Endothelial cell of umbilical vein (primary cell): ENCODE data around the gene SAYSD1. TPM values are rescaled to one million over a fixed set of nuclear protein-coding genes. Genes with fewer than 3 reads are reported as not detected.

ENCODE experiments used
- BruUV-seq: library from RNA; stranded (reverse); fragments of 400-500 nt; replicated peaks from 2 replicates; lab custom pipeline; 2021; lab: Mats Ljungman, UMichigan
- CTCF ChIA-PET: fragments of 300-600, 350-600 bp; sonication (Branson Sonifier 250); formaldehyde crosslinking; loops from one replicate; lab custom pipeline; 2021; ENCODE audit warnings: antibody characterized with exemption, inconsistent platforms; lab: Charles Lee
- POLR2A ChIA-PET: fragments of 300-600, 350-600 bp; sonication (Branson Sonifier 250); formaldehyde crosslinking; loops from one replicate; lab custom pipeline; 2021; ENCODE audit warnings: antibody characterized with exemption, inconsistent platforms; lab: Charles Lee
- DNase-seq: peaks from one replicate; pipeline ENCODE4 v3.0.0-alpha.2; 2011; ENCODE audit warnings: low read depth, low spot score
- FAIRE-seq: peaks from 2 replicates; lab custom pipeline; 2011; peaks lifted over from hg19 to GRCh38; lab: Jason Lieb, UNC
- H2AFZ ChIP-seq: 2 replicates; pipeline ENCODE4 v1.6.0; 2012; ENCODE audit warnings: low read depth, low read length, control low read depth, inconsistent platforms
- H3K27ac ChIP-seq: 2 replicates; pipeline ENCODE4 v1.5.1; 2011; ENCODE audit warnings: low read depth, mild to moderate bottlenecking, control low read depth, low read length, moderate library complexity; ENCODE audit not compliant: insufficient read depth
- H3K27me3 ChIP-seq, 2 experiments: 2 replicates each; pipeline versions ENCODE4 v1.6.0 to v1.6.1; 2011; ENCODE audit warnings: low read length in 2 of 2, mixed read lengths in 1 of 2; ENCODE audit not compliant: control insufficient read depth in 2 of 2, insufficient read depth in 2 of 2
- H3K36me3 ChIP-seq, 2 experiments: 2 replicates in 1 of 2; 3 replicates in 1 of 2; pipeline ENCODE4 v1.5.1; 2011; ENCODE audit warnings: low read length in 2 of 2, mild to moderate bottlenecking in 1 of 2, moderate library complexity in 1 of 2; ENCODE audit not compliant: control insufficient read depth in 2 of 2, insufficient read depth in 2 of 2; ENCODE audit errors: extremely low read depth in 1 of 2
- H3K4me1 ChIP-seq: 3 replicates; pipeline ENCODE4 v1.5.1; 2011; ENCODE audit warnings: mild to moderate bottlenecking, low read length; ENCODE audit not compliant: control insufficient read depth, insufficient read depth; ENCODE audit errors: extremely low read depth
- H3K4me2 ChIP-seq: 2 replicates; pipeline ENCODE4 v1.6.1; 2011; ENCODE audit warnings: low read length, control low read depth, mixed read lengths; ENCODE audit not compliant: insufficient read depth
- H3K4me3 ChIP-seq, 3 experiments: fragments of 200-600 bp in 1 of 3; sonication (generic), shearing (Covaris generic) in 1 of 3; replicated peaks in 1 of 3; 2 replicates each; pipeline ENCODE4 v1.5.1; 2011 to 2016; ENCODE audit warnings: control low read depth in 3 of 3, low read length in 3 of 3, mild to moderate bottlenecking in 2 of 3, inconsistent platforms in 1 of 3, low read depth in 1 of 3, moderate library complexity in 1 of 3; ENCODE audit not compliant: insufficient read depth in 1 of 3
- H3K79me2 ChIP-seq: 2 replicates; pipeline ENCODE4 v1.6.0; 2012; ENCODE audit warnings: low read length, inconsistent platforms; ENCODE audit not compliant: control insufficient read depth, insufficient read depth
- H3K9ac ChIP-seq: replicated peaks from 2 replicates; pipeline ENCODE3; 2011; ENCODE audit warnings: low read length, control low read depth; ENCODE audit not compliant: insufficient read depth; ENCODE audit errors: extremely low read depth
- H3K9me1 ChIP-seq: replicated peaks from 3 replicates; pipeline ENCODE4 v1.6.0; 2011; ENCODE audit warnings: mild to moderate bottlenecking, low read length; ENCODE audit not compliant: control insufficient read depth, insufficient read depth; ENCODE audit errors: extremely low read depth
- H3K9me3 ChIP-seq: replicated peaks from 2 replicates; pipeline ENCODE4 v1.5.1; 2012; ENCODE audit warnings: low read length, inconsistent platforms; ENCODE audit not compliant: control insufficient read depth, insufficient read depth
- H4K20me1 ChIP-seq: replicated peaks from 2 replicates; pipeline ENCODE3; 2011; ENCODE audit warnings: mild to moderate bottlenecking, low read length; ENCODE audit not compliant: control insufficient read depth, insufficient read depth; ENCODE audit errors: extremely low read depth
- CTCF ChIP-seq, 2 donors: IDR thresholded peaks; 1 replicate in 1 of 2; 2 replicates in 1 of 2; pipeline ENCODE4 v1.5.1; 2011; ENCODE audit warnings: low read length in 2 of 2, mild to moderate bottlenecking in 2 of 2, moderate library complexity in 2 of 2, control low read depth in 1 of 2, inconsistent platforms in 1 of 2, low read depth in 1 of 2; ENCODE audit not compliant: insufficient read depth in 1 of 2; ENCODE audit errors: extremely low read depth in 1 of 2
- EZH2 ChIP-seq: IDR thresholded peaks from 2 replicates; pipeline ENCODE4 v1.6.1; 2012; ENCODE audit warnings: borderline replicate concordance, low read depth, mild to moderate bottlenecking, moderate library complexity, low read length, inconsistent platforms; ENCODE audit not compliant: severe bottlenecking
- FOS ChIP-seq: IDR thresholded peaks from 2 replicates; pipeline ENCODE4 v1.6.1; 2011; ENCODE audit warnings: mild to moderate bottlenecking, low read length, moderate library complexity, borderline replicate concordance; ENCODE audit not compliant: insufficient read depth
- GATA2 ChIP-seq: IDR thresholded peaks from 2 replicates; pipeline ENCODE4 v1.7.0; 2011; ENCODE audit warnings: low read depth, mild to moderate bottlenecking, moderate library complexity, mixed read lengths, low read length; ENCODE audit not compliant: insufficient read length, insufficient read depth
- JUN ChIP-seq: IDR thresholded peaks from 2 replicates; pipeline ENCODE4 v1.6.1; 2011; ENCODE audit warnings: borderline replicate concordance, low read depth; ENCODE audit not compliant: insufficient read length, insufficient read depth
- MAX ChIP-seq: IDR thresholded peaks from 2 replicates; pipeline ENCODE4 v1.6.1; 2011; ENCODE audit not compliant: insufficient read depth, insufficient read length
- MYC ChIP-seq: IDR thresholded peaks from one replicate; pipeline ENCODE4 v1.6.1; 2011; ENCODE audit warnings: mild to moderate bottlenecking, low read depth, low read length
- POLR2A ChIP-seq: IDR thresholded peaks from 2 replicates; pipeline ENCODE4 v1.6.1; 2012; ENCODE audit warnings: low read depth, mild to moderate bottlenecking, control low read depth, low read length
- POLR2AphosphoS5 ChIP-seq: IDR thresholded peaks from 2 replicates; pipeline ENCODE4 v1.6.1; 2012; ENCODE audit warnings: low read depth, mild to moderate bottlenecking, control low read depth, low read length, moderate library complexity; ENCODE audit not compliant: insufficient read depth
- dilution Hi-C: fragments of 300-500 bp; cut with MboI; formaldehyde crosslinking; loops from one replicate; pipeline ENCODE4 v1.15.0; 2019; ENCODE audit warnings: low sequenced_read_pairs; ENCODE audit not compliant: extremely low pct_ligation_motif_present
- intact Hi-C: fragments of 100-400 bp; cut with micrococcal nuclease; formaldehyde crosslinking; loops from one replicate; pipeline ENCODE4 v1.10.0; 2022
- polyA plus RNA-seq, 4 experiments: library from polyadenylated mRNA; depleted of rRNA in 3 of 4; stranded (reverse) in 3 of 4; unstranded in 1 of 4; fragments of >200 nt; gene quantifications; 2 replicates each; pipeline versions ENCODE4 v1.2.1 to v1.2.3, GENCODE V29; 2011 to 2012; ENCODE audit warnings: missing spikeins in 1 of 4
- total RNA-seq: library from RNA; stranded (reverse); gene quantifications from 2 replicates; pipeline ENCODE4 v1.2.3, GENCODE V29; 2021

Gene SAYSD1
- total and polyA plus RNA-seq, 2 donors (not counting 3 experiments of a cell fraction or from before 2014, with no cell fraction given): 9.0 to 9.7 TPM

- Histone ChIP-seq H3K9ac (no peak overlapping the region), H3K36me3 (no peaks in the 10 kb centered on the region), H3K4me2 (no peak overlapping the region), H3K79me2 (no peaks in the 10 kb centered on the region), H2AFZ (no peak overlapping the region), H3K9me1 (no peaks in the 10 kb centered on the region), H4K20me1 (no peaks in the 10 kb centered on the region), H3K27ac (no peak overlapping the region), H3K9me3 (no peaks in the 10 kb centered on the region), H3K4me3 (no peak overlapping the region), H3K27me3 (no peaks in the 10 kb centered on the region), H3K4me1 (no peaks in the 10 kb centered on the region)
- CTCF ChIA-PET: interaction anchor here (0.9 to 1.2 kb wide), 2 partner anchors 11 to 225 kb away, joined by 3 read pairs; no protein-coding TSS in a partner anchor
- intact Hi-C loops (no loop called here), dilution Hi-C loops (no loop called here)
- BruUV-seq: no TSS peak
- TF ChIP-seq MAX: no peak
- TF ChIP-seq POLR2A: no peak
- TF ChIP-seq EZH2: no peak
- no peak for TF ChIP-seq FOS
- no peak for TF ChIP-seq GATA2
- no peak for TF ChIP-seq JUN
- TF ChIP-seq POLR2AphosphoS5: no peak
- TF ChIP-seq CTCF (IDR thresholded peaks at IDR 0.05; ENCODE audit: extremely low read depth in 1 of 2, insufficient read depth in 1 of 2, low read depth in 1 of 2, low read length in 2 of 2): no peak
- TF ChIP-seq MYC: no peak
- DNase-seq (no peak), FAIRE-seq (no peak)
- POLR2A ChIA-PET: no interaction called here
These were observed 38.1 kb downstream of the SAYSD1 start for GRCh38 chr6:39076623-39077535.
